GM18508 (cell line): ENCODE measurements around the gene RAD51B.

Source experiments
- ATAC-seq: cut with Tn5 transposase; IDR thresholded peaks from one replicate; pipeline ENCODE4 v1.9.1; 2021; ENCODE audit warnings: moderate number of reproducible peaks; ENCODE audit not compliant: insufficient read depth, unreplicated experiment

Gene RAD51B

GRCh38 chr14:68684466-68685418 is 865.2 kb downstream of the RAD51B start:
- ATAC-seq, result no peak

DNA sequence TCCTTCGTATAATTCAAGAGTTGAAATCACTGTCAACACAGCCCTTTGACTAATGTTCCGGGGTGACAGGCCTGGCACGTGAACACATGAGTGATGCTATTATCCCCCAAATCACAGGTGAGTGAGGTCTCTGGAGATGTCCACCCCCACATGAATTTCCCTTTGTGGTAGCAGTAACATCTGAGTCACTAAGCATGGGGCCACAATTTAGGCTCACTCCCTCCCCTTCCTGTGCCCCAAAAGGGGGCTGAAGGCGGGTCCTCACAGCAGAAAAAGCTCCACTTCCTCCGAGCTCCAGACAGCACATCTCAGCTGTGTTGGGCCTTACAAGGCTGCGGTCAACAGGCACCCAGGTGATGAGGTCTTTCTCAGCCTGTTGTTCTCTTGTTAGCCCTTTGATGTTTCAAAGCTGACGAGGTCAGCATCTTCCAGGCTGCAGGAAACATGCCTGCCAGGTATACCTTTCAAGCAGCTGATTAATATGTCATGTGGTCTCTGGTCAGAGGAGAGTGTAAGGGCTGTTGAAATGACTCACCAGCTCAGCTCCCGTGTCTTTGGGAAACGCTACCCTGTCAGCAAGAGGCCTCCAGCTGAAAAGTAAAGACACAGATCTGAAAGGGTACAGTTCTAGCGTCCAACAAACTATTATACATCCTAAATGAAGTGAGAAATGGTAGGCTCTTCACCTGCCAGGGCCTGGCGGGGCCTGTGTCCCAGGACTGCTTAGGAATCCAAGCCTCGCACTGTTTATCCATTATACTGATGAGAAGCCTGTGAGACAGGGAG is 866.0 kb downstream of the RAD51B start:
- peak; percentile 85 for ATAC-seq

DNA sequence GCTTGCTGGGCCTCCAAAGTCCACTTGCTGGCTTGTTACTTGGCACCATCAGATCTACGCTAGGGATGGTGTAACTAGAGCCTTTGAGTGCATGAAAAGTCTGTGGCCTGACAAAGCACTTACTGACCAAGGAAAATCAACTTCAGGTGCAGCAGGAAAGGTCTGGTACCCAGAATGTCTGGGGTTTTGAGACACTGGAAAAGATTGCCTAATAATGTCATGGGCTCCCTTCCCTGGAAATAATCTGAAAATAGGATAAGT is 866.6 kb downstream of the RAD51B start:
- ATAC-seq, result no peak

DNA sequence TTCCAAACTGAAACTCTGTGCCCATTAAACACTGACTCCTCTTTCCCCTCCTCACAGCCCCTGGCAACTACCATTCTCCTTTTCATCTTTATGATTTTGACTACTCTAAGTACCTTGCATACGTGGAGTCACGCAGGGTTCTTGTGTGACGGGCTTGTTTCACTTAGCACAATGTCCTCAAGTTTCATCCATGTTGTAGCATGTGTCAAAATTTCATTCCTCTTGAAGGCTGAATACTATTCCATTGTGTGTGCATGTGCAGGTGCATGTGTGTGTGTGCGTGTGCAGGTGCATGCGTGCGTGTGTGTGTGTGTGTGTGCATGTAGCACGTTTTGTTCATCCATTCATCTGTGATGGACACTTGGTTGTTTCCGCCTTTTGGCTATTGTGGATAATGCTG is 867.1 kb downstream of the RAD51B start:
- ATAC-seq, result no peak

DNA sequence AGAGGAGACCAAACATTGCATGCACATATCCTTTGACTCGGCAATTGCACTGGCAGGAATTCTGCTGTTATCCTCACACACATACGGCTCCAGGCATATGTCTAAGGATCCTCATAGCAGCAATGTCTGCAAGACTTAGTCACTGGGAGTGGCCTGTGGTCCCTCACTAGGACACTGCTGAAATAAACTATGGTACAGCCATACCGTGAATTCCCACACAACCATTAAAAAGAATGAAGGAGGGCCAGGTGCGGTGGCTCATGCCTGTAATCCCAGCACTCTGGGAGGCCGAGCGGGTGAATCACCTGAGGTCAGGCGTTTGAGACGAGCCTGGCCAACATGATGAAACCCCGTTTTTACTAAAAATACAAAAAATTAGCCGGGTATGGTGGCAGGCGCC is 868.2 kb downstream of the RAD51B start:
- no peak for ATAC-seq

DNA sequence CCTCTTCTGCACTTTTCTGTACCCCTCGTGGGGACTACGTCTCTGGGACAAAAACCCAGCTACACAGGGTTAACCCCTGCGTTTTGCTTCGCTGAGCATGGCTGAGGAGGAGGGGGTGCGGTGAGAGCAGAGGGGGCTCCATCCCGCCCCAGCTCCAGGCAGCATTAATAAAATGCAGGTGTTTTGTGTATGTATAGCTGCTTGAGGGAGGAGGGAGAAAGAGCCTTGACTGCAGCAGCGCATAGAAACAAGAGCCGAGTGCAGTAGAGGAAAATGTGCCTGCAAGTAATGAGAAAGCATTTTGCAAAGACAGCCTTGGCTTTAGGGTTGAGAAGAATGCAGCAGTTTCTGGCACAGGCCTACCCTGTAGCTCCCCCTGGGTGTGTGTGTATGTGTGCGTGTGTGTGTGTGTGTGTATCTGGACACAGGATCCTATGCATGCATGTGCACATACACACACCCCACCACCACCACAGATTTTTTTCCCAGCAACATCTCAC is 869.3 kb downstream of the RAD51B start:
- no peak for ATAC-seq

GRCh38 chr14:68689511-68689910 is 869.9 kb downstream of the RAD51B start:
- ATAC-seq, result no peak

DNA sequence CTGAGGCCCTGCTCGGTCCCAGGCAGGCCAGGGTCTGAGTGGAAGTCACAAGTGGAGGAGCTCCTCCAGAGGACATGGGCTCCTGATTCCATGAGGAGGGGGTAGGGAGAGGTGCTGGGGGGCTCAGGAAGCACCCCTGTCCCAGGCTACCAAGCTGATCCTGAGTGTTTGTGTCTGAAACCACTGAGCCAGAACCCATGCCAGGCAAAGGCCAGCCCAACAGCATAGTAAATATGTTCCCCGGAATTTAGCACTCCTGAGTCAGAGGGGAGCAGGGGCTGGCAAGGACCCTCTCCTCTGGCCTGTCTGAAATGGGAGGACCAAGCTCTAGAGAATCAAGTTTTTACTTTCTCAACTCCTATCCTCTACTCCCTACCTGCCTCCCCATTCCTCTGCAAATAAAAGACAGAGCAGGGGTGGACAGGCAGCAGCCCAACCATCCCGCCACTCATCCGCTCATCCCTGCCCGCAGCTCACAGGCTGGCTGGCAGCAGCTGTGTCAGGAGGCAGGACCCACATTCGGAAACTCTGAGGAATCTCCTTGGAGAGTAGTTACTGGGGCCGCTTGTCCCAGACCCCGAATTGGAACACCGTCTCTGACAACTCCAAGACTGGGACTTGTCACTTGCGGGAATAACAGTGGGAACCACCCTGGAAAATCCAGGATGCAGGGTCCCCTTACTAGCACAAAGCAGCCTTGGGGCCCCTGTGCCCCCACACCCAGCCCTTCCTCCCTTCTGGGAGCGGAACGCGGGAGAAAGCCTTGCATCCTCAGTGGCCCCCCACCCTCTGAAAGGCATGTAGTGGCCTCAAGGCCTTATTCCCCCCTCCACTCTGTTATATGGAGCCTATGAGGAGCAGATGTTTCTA is 870.7 kb downstream of the RAD51B start:
- ATAC-seq, result no peak

DNA sequence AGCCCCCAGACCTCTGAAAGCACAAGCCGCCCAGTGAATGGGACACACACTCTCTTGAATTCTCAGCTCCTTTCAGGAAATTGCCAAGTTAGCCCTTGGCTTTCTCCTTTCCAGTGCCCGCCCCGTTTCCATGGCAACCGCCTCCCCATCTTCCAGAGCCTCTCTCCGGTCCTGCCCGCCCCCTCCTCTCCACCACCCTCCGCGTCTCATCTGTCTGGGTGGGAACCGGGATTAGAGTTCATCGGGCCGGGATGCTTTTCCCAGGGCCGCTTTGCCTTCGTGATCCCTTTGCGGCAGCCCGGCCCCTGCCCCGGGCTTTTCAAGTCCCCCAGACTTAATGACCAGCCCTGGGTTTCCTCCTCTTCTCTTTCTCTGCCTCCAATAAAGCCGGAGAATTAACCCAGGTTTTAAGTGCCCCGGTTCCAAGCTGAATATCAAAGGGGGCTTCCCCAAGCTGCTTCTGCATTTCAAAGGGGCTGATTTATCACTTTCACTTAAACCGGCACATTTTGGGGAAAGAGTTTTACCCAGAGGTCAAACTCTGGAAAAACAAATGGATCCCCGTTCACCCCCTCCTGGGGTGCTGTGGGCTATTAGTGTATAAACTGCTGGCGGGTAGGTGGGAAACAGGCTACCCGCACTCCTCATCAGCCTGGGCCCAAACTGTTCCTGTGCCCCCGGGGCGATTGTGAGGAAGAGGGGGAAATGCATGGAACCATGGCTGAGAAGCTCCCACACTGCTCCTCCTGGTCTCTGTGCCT is 871.6 kb downstream of the RAD51B start:
- ATAC-seq, result no peak

DNA sequence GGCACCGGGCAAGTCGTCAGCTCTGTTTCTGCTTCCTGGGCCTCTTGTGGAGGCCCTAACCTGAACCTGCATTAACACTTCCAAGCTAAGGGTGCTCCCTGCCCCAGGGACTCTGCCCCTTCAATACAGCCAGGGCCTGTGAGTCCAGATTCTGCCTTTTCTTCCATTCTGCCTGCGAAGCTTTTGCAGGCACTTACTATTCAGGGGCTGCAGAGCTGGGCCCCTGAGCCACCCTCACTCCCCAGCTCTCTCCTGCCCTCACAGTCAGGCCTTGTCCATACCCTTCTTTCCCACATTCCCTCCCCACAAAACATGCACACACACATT is 872.2 kb downstream of the RAD51B start:
- ATAC-seq, result no peak

DNA sequence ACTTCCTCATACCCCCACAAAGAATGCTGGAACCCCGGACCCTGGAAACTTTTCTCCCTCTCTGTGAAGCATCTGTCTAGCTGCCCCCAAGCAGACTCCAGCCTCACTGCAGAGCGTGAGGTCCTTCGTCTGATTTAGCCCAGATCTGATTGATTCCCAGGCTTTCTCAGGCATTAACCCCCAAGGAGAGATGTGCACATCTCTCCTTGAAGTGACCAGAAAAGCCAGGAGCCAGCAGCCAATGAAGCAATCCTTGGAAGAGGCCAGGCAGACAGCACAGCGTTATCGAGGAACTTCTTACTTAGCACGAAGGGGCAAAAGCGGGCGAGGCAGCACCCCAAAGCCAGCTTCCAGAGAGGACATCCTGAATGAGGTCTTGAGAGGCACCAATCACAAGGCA is 872.6 kb downstream of the RAD51B start:
- ATAC-seq, result no peak

GRCh38 chr14:68692916-68693771 is 873.6 kb downstream of the RAD51B start:
- ATAC-seq, result no peak

GRCh38 chr14:68693926-68694325 is 874.3 kb downstream of the RAD51B start:
- no peak for ATAC-seq

- ATAC-seq, result no peak
Measured at GRCh38 chr14:68694516-68695235, 875.1 kb downstream of the RAD51B start.

DNA sequence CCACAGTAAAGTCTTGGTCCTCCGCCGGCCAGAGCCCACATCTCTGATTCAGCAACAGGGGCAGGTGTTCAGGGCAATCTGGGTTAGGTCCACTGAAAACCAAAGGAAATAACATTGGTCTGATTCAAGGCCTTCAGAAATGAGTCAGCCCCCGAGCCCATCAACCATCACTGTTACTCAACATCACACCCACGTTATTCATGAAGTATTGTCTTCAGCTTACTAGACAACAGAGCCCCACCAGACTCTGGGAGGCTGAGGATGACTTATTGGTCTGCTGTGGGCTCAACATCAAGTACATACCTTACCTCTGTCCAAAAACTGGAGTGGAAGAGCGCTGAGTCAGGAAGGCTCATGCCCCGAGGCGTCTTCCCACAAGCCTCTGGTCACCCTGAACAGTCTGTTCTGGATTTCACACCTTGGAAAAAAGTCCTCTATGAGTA is 875.8 kb downstream of the RAD51B start:
- peak; percentile 70 for ATAC-seq

GRCh38 chr14:68695856-68696255 is 876.3 kb downstream of the RAD51B start:
- ATAC-seq, result no peak

DNA sequence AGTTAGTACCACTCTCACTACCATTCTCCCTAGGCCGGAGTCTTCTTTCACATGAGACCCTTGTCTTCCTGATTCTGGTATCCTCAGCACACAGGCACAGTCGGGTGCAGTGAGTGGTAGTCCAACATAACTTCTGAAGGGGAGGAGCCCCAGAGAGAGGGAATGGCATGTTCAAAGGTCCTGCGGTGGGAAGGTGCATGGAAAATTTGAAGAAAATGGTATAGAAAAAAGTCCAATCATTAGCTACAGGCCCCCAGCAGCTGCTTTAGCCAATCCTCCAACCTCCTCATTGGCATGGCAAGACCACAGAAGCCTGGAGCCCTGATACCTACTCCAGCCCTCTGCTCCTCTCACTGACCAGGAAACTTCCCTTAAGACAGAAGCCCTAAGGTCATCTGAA is 876.7 kb downstream of the RAD51B start:
- ATAC-seq, result no peak

DNA sequence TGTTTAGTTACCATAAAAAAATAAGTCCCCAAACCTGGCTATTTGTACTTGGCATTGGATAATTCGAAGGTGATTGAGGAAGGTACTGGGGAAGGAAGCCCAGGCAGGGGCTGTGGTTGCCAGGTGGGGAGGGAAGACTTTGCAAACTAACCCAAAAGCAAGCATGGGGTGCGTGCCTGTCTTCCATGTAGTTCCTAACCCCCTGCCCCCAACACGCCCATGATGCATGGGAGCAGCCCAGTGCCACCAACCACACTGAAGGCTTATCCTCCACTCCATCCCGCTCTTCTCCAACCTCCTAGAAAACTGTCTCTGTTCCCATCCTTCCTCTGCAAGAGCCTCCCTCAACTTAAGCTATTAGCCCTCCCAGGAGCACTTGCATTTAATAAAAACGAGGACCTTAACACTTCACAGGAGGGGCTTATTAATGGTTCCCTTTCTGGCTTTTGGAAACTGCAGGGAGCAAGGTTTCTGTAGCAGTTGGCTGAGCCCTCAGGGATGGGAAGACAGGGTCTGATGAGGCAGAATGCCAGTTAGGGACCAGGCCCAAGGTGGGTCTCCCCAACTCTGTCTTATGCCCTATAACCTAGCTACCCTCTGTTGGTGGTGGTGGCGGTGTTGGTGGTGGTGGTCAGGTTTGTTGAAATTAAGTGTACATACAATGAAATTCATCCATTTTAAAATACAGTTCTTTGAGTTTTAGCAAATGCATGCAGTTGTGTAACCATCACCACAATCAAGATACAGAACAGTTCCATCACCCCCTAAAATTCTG is 877.3 kb downstream of the RAD51B start:
- ATAC-seq, result no peak
